CD4-positive, CD25-positive, alpha-beta regulatory T cell (primary cell): ENCODE measurements around the gene MADD. TPM values are rescaled to one million over a fixed set of nuclear protein-coding genes. Genes with fewer than 3 reads are reported as not detected.
A peak's percentile ranks its signal among the peaks of the same experiment; 100 is the strongest.

Experiments
- ATAC-seq, 2 donors: fragments of 150-1000 bp; cut with Tn5 transposase; one replicate each; pipeline ENCODE4 v1.10.0; 2021; ENCODE audit warnings: low read depth in 2 of 2, moderate number of reproducible peaks in 2 of 2, moderate library complexity in 1 of 2
- DNase-seq, 3 donors: peaks; one replicate each; pipeline versions ENCODE4 v3.0.0 to v3.0.0-alpha.2; 2012 to 2022; ENCODE audit warnings: mixed read lengths in 1 of 3
- H3K27ac ChIP-seq: one replicate; pipeline ENCODE4 v1.7.0; 2013; ENCODE audit warnings: mild to moderate bottlenecking, low read length; ENCODE audit not compliant: insufficient read depth, poor library complexity, severe bottlenecking
- H3K27me3 ChIP-seq: one replicate; pipeline ENCODE4 v1.7.0; 2013; ENCODE audit warnings: low read length; ENCODE audit not compliant: control insufficient read depth, insufficient read depth
- H3K36me3 ChIP-seq: one replicate; pipeline ENCODE4 v1.7.0; 2013; ENCODE audit warnings: mild to moderate bottlenecking, low read length, moderate library complexity; ENCODE audit not compliant: control insufficient read depth, insufficient read depth
- H3K4me1 ChIP-seq: 2 replicates; pipeline ENCODE4 v1.7.0; 2013; ENCODE audit warnings: mild to moderate bottlenecking, low read length; ENCODE audit not compliant: insufficient read depth, control insufficient read depth, poor library complexity, severe bottlenecking
- H3K4me3 ChIP-seq: one replicate; pipeline ENCODE4 v1.7.0; 2013; ENCODE audit warnings: low read depth, mild to moderate bottlenecking, low read length, moderate library complexity
- H3K9me3 ChIP-seq, 2 experiments: 1 replicate in 1 of 2; 2 replicates in 1 of 2; pipeline ENCODE4 v1.7.0; 2013; ENCODE audit warnings: low read length in 2 of 2, mild to moderate bottlenecking in 1 of 2, moderate library complexity in 1 of 2; ENCODE audit not compliant: control insufficient read depth in 2 of 2
- H3K27ac Mint-ChIP-seq, 3 donors: one replicate each; pipeline ENCODE4 v1.8.0; 2020 to 2022; ENCODE audit warnings: mild to moderate bottlenecking in 3 of 3, mixed read lengths in 3 of 3, moderate library complexity in 2 of 3
- H3K27me3 Mint-ChIP-seq: one replicate; pipeline ENCODE4 v1.8.0; 2022; ENCODE audit warnings: mild to moderate bottlenecking, mixed read lengths
- H3K36me3 Mint-ChIP-seq: one replicate; pipeline ENCODE4 v1.8.0; 2020; ENCODE audit warnings: mixed read lengths
- H3K4me1 Mint-ChIP-seq, 4 donors: one replicate each; pipeline ENCODE4 v1.8.0; 2020 to 2022; ENCODE audit warnings: mixed read lengths in 4 of 4, mild to moderate bottlenecking in 1 of 4
- H3K4me3 Mint-ChIP-seq, 4 donors: one replicate each; pipeline ENCODE4 v1.8.0; 2020 to 2022; ENCODE audit warnings: mild to moderate bottlenecking in 4 of 4, mixed read lengths in 4 of 4, moderate library complexity in 3 of 4
- H3K9me3 Mint-ChIP-seq, 7 donors: one replicate each; pipeline ENCODE4 v1.8.0; 2020 to 2022; ENCODE audit warnings: mixed read lengths in 7 of 7, mild to moderate bottlenecking in 3 of 7, moderate library complexity in 2 of 7
- polyA plus RNA-seq, 4 donors: library from polyadenylated mRNA; unstranded; fragments of 300-500 nt; fragmentation: Illumina TruSeq; gene quantifications; one replicate each; pipeline ENCODE4 v1.2.3, GENCODE V29; 2021
- total RNA-seq: library from RNA; stranded (reverse); gene quantifications from one replicate; pipeline ENCODE4 v1.2.3, GENCODE V29; 2022

The MADD gene
- total and polyA plus RNA-seq, 5 donors from 2014 or later = 17.8 to 179 (median 25.5) TPM

DNA sequence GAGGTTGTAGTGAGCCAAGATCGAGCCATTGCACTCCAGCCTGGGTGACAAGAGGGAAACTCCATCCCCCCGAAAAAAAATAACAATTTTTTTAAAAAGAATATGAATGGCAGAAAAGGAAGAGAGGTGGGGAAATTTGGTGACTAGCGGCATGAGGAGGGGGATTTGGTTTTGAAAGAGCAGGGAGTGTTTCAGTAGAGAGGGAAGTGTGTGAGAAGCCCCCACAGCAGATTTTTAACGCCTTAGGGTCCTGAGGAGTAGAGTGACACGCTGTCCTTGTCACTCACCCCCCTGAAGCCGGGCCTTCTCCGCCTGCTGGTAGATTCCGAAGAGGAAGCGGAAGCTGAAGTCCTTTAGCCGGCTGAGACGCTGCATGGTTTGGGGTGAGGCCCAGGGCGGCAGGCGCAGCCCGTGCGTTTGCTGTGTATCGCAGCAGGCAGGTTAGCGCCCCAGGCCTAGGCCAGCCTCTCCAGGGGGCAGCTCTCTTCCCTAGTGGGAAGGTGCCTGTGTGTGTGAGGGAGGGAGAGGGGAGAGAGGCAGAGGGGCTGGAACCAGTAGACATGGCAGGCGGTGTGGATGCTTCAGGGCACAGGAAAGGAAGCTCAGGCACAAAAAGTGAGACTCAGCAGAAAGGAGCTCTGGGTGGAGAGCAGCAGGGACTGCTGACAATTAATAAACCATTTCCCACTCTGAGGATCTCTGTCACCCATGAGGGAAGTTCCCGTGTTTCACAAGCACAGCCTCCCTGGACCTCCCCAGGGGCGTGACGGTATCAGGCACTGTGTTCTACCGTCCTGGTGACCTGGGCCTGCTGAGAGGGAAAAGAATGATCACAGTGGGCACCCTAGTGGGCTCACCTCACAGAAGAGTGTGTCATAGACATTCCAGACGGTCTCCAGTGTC, 25.2 kb upstream of the MADD start:
- no peak overlapping the region for H3K27ac ChIP-seq

DNA sequence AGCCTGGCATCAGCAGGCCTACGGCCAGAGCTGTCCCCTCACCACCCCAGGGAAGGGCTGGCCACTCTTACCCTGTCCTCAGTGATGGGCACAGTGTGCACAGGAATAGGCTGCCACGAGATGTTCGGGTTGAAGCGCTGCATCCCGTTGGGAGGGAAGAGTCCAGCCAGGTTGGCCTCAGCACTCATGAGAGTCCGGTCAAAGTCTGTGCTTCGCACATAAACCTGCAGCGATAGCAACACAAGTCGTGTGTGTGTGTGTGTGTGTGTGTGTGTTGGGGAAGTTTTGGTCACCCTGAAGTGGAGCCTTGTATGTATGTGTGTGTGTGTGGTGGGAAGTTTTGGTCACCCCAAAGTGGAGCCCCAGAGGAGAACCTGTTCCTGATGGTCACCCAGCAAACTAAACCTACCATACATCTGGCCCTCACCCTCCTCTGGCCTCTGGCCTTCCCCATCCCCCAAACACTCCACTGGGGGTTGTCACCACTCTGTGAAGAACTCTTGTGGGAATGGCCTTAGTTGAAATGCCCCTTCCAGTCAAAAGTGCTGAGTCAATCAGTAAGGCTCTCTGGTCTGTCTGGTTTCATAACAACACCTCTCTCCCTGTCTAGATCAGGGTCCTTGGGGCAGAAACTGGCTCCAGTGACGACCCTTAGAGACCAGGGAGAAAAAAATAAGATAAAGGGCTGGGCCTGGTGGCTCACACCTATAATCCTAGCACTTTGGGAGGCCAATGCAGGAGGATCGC, 24.1 kb upstream of the MADD start:
- no peaks in the 10 kb centered on the region for H3K9me3 ChIP-seq
- Mint-ChIP-seq H3K4me1 (peaks cover 0 to 43% (median 25%) of the 10 kb centered on the region in 4 donors), H3K36me3 (peaks cover 28% of the 10 kb centered on the region), H3K4me3 (peak overlapping the region in 1 of 4 donors; percentile 97), H3K27me3 (peaks cover 4% of the 10 kb centered on the region), H3K9me3 (peaks cover 0 to 1% (median 0%) of the 10 kb centered on the region in 7 donors), H3K27ac (no peak overlapping the region)
- ATAC-seq (no peak), DNase-seq (no peak)
- H3K4me3 ChIP-seq = no peak overlapping the region
- no peak overlapping the region for H3K27ac ChIP-seq
- H3K27me3 ChIP-seq = no peaks in the 10 kb centered on the region
- peaks cover 45% of the 10 kb centered on the region for H3K36me3 ChIP-seq
- H3K4me1 ChIP-seq = peaks cover 19% of the 10 kb centered on the region

More for the DNA sequence above, 25.2 kb upstream of the MADD start:
- DNase-seq (no peak), ATAC-seq (no peak)
- Mint-ChIP-seq H3K9me3 (peaks cover 0 to 1% (median 0%) of the 10 kb centered on the region in 7 donors), H3K4me1 (peaks cover 0 to 40% (median 25%) of the 10 kb centered on the region in 4 donors), H3K27ac (peak overlapping the region in 1 of 3 donors; percentile 71), H3K4me3 (peak overlapping the region in 1 of 4 donors; percentile 58), H3K36me3 (peaks cover 31% of the 10 kb centered on the region), H3K27me3 (peaks cover 4% of the 10 kb centered on the region)
- H3K4me3 ChIP-seq = no peak overlapping the region
- H3K9me3 ChIP-seq = no peaks in the 10 kb centered on the region
- peaks cover 54% of the 10 kb centered on the region for H3K36me3 ChIP-seq
- H3K4me1 ChIP-seq = peaks cover 19% of the 10 kb centered on the region
- H3K27me3 ChIP-seq = no peaks in the 10 kb centered on the region

DNA sequence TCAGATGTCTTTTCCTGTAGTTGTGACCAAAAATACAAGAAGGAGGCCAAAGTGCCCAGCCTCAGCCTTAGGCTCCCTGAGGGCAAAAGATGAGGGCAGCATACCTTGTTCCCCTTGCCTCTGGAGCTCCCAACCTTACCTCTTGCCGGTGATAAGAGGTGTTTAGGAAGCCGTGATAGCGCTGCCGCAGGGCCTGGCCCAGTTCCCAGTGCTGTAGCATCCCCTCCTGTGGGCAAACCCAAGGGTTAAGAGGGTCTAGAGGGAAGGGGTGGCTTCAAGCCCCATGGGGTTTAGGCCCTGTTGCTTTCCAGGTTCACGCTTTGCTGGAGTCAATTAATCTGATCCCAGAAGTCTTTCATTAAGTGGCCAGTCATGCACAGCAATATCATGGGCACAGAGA, 22.4 kb upstream of the MADD start:
- no peaks in the 10 kb centered on the region for H3K9me3 ChIP-seq
- no peak for ATAC-seq
- H3K9me3 Mint-ChIP-seq = peaks cover 0 to 1% (median 0%) of the 10 kb centered on the region in 7 donors
- no peak overlapping the region for H3K27ac ChIP-seq
- H3K27me3 ChIP-seq = no peaks in the 10 kb centered on the region
- peak overlapping the region; percentile 98 for H3K4me3 ChIP-seq
- peaks cover 19% of the 10 kb centered on the region for H3K4me1 ChIP-seq
- H3K27ac Mint-ChIP-seq = no peak overlapping the region
- peak overlapping the region; percentile 97 to 99 (median 99) for H3K4me3 Mint-ChIP-seq
- H3K36me3 Mint-ChIP-seq = peaks cover 15% of the 10 kb centered on the region
- peaks cover 30% of the 10 kb centered on the region for H3K36me3 ChIP-seq
- H3K27me3 Mint-ChIP-seq = peaks cover 4% of the 10 kb centered on the region
- peaks cover 0 to 41% (median 22%) of the 10 kb centered on the region in 4 donors for H3K4me1 Mint-ChIP-seq
- DNase-seq = no peak

DNA sequence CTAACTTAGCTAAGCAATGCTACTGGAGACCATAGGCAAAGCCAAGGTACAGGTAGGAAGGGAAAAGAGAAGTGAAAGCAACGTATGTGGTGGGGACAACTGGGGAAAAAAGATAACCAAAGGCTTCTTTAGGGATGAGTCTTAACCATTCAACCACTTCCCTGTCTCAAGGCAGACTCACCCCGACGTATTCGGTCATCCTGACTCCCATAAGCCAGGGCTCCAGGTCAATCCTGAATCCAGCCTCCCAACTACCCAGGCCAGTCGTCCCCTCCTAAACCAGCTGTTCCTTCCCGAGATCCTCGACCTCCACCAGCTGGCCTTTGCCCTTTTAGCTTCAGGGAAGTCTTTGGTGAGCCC, 21.6 kb upstream of the MADD start:
- Histone ChIP-seq H3K27me3 (no peaks in the 10 kb centered on the region), H3K4me1 (peaks cover 19% of the 10 kb centered on the region), H3K9me3 (no peaks in the 10 kb centered on the region), H3K4me3 (peak overlapping the region; percentile 98), H3K27ac (peak overlapping the region; percentile 75), H3K36me3 (peaks cover 22% of the 10 kb centered on the region)
- Mint-ChIP-seq H3K36me3 (peaks cover 11% of the 10 kb centered on the region), H3K4me3 (peak overlapping the region; percentile 97 to 99 (median 99)), H3K27me3 (peaks cover 4% of the 10 kb centered on the region), H3K9me3 (peaks cover 0 to 1% (median 0%) of the 10 kb centered on the region in 7 donors), H3K4me1 (peaks cover 0 to 40% (median 23%) of the 10 kb centered on the region in 4 donors), H3K27ac (peak overlapping the region; percentile 97 to 98 (median 98))
- no peak for DNase-seq
- peak; percentile 4 to 13 for ATAC-seq

DNA sequence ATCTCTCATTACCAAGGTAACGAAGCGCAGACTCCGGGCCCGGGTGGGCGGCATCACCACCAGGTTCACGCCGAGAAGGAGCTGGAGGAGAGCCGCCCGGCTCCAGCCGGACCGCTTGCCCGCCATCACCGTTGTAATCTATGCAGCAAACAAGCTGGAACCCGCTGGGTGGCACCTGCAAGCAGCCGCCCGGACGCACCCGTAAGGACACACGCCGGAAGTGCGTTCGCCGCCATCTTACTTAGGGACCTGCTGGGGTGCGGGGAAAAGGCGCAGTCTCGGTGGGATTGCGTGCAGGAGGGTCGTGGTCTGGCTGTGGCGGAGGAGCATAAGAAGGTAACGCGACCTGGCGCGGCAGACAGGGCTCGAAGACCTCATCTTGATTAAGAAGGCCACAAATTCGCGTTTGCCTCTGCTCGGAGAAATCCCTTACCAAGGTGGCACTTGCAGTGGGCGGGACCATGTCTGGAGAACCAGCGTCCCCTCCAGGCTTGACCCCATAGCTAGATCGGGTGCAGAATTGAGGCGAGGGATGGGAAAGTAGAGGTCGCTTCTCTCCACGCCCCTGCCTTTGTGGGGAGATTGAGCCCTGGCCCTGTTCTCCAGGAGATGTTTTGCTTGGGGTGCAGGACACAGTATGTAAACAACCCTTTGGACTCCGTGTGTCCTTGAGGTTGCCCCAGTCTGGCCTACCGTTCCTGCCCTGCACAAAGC, 21.1 kb upstream of the MADD start, which contains the start of gene ACP2:
ACP2 (minus strand) TSS at position 151 of the 714 bp plus-strand sequence; CDS start at position 126, 25 bp downstream.
- Mint-ChIP-seq H3K36me3 (peaks cover 7% of the 10 kb centered on the region), H3K4me1 (peaks cover 0 to 39% (median 24%) of the 10 kb centered on the region in 4 donors), H3K27ac (peak within 1 kb of the TSS; percentile 97 to 98 (median 98)), H3K27me3 (peaks cover 4% of the 10 kb centered on the region), H3K9me3 (peaks cover 0 to 1% (median 0%) of the 10 kb centered on the region in 7 donors), H3K4me3 (peak within 1 kb of the TSS; percentile 97 to 99 (median 99))
- H3K27ac ChIP-seq = peak within 1 kb of the TSS; percentile 75
- ATAC-seq (peak; percentile 94 to 95), DNase-seq (peak; percentile 75 to 95 (median 89))
- peaks cover 19% of the 10 kb centered on the region for H3K36me3 ChIP-seq
- H3K27me3 ChIP-seq = no peaks in the 10 kb centered on the region
- peak within 1 kb of the TSS; percentile 98 for H3K4me3 ChIP-seq
- H3K4me1 ChIP-seq = peaks cover 19% of the 10 kb centered on the region
- no peaks in the 10 kb centered on the region for H3K9me3 ChIP-seq

DNA sequence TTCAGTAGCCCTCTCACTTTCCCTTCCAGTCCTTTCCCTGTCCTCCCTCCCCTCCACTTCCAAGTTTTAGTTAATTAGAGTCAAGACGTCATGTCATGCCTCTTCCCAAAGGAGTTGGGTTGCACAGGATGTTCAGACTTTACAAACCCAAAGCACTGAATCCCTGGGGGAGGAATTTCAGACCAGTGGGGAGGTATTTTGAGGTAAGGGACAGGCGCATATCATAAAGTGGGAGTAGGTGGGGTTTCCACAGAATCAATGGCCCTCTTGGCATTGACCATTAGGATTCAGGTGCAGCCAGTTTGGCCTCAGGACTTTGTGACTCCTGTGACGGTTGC, 20.6 kb upstream of the MADD start:
- Mint-ChIP-seq H3K27ac (peak overlapping the region in 2 of 3 donors; percentile 98), H3K36me3 (peaks cover 5% of the 10 kb centered on the region), H3K4me3 (peak overlapping the region; percentile 97 to 99 (median 99)), H3K9me3 (peaks cover 0 to 1% (median 0%) of the 10 kb centered on the region in 7 donors), H3K27me3 (peaks cover 4% of the 10 kb centered on the region), H3K4me1 (peaks cover 0 to 40% (median 24%) of the 10 kb centered on the region in 4 donors)
- Histone ChIP-seq H3K9me3 (no peaks in the 10 kb centered on the region), H3K36me3 (peaks cover 18% of the 10 kb centered on the region), H3K4me1 (peaks cover 19% of the 10 kb centered on the region), H3K27me3 (no peaks in the 10 kb centered on the region), H3K4me3 (peak overlapping the region; percentile 98), H3K27ac (peak overlapping the region; percentile 75)
- DNase-seq = no peak
- ATAC-seq = no peak

DNA sequence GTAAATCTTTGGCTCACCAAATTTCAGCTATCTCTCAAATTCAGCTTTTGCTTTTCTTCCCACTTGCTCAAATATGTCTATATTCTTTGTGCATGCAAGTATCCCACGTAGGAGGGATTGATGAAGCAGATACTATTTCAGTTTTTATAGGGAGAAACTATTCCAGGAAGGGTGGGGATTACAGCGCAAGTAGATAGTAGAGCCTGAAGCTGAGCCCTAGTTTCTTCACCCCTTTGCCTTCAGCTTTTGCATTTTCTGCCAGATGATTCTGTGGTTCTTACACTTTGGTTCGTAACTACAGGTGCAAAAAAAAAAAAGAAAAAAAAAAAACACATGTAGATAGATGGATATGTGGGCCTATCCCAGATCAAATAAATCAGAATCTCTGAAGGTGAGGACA, 18.2 kb upstream of the MADD start:
- no peak overlapping the region for H3K27ac Mint-ChIP-seq
- Histone ChIP-seq H3K4me1 (peaks cover 19% of the 10 kb centered on the region), H3K27ac (no peak overlapping the region), H3K36me3 (no peaks in the 10 kb centered on the region), H3K27me3 (no peaks in the 10 kb centered on the region), H3K9me3 (no peaks in the 10 kb centered on the region), H3K4me3 (no peak overlapping the region)
- DNase-seq (no peak), ATAC-seq (no peak)
- peaks cover 0 to 41% (median 24%) of the 10 kb centered on the region in 4 donors for H3K4me1 Mint-ChIP-seq
- H3K27me3 Mint-ChIP-seq = peaks cover 4% of the 10 kb centered on the region
- peak overlapping the region in 2 of 4 donors; percentile 58 to 63 for H3K4me3 Mint-ChIP-seq
- H3K36me3 Mint-ChIP-seq = no peaks in the 10 kb centered on the region
- peaks cover 0 to 1% (median 0%) of the 10 kb centered on the region in 7 donors for H3K9me3 Mint-ChIP-seq
